ENCODE measurements around the gene EMC9. TPM values are rescaled to one million over a fixed set of nuclear protein-coding genes. Genes with fewer than 3 reads are reported as not detected.
A peak's percentile ranks its signal among the peaks of the same experiment; 100 is the strongest.

EMC9 gene
- total RNA-seq, 1 donor from 2014 or later: 14.5 TPM

- peak; percentile 76 for DNase-seq
- Histone ChIP-seq H3K27me3 (ENCODE audit: low read depth) (no peaks in the 10 kb centered on the region), H3K9me3 (replicated peaks) (no peaks in the 10 kb centered on the region), H3K27ac (replicated peaks) (peak overlapping the region; percentile 98), H3K4me1 (peaks cover 33% of the 10 kb centered on the region), H3K36me3 (no peaks in the 10 kb centered on the region), H3K4me3 (peak overlapping the region; percentile 59)
- TF ChIP-seq CTCF (IDR thresholded peaks at IDR 0.05; ENCODE audit: borderline replicate concordance): no peak
- intact Hi-C loops (cut with micrococcal nuclease): no loop called here
These were observed 10.5 kb downstream of the EMC9 start for GRCh38 chr14:24130717-24131548.

- DNase-seq: no peak
- Histone ChIP-seq H3K36me3 (no peaks in the 10 kb centered on the region), H3K9me3 (replicated peaks) (no peaks in the 10 kb centered on the region), H3K4me1 (peaks cover 30% of the 10 kb centered on the region), H3K4me3 (peak within 1 kb of the TSS; percentile 59), H3K27ac (replicated peaks) (peak within 1 kb of the TSS; percentile 98), H3K27me3 (ENCODE audit: low read depth) (no peaks in the 10 kb centered on the region)
- intact Hi-C loops (cut with micrococcal nuclease): no loop called here
- TF ChIP-seq CTCF (IDR thresholded peaks at IDR 0.05; ENCODE audit: borderline replicate concordance): no peak
These were observed 11.0 kb downstream of the EMC9 start, which contains the start of gene FITM1 for GRCh38 chr14:24130380-24130716. TSS of gene FITM1 (plus strand) at chr14:24130659. CDS start at chr14:24131564, 905 bp downstream.

GRCh38 chr14:24129410-24129998 lies 11.9 kb downstream of the EMC9 start:
- no peak for DNase-seq
- TF ChIP-seq CTCF (IDR thresholded peaks at IDR 0.05; ENCODE audit: borderline replicate concordance): no peak
- Histone ChIP-seq H3K27me3 (ENCODE audit: low read depth) (no peaks in the 10 kb centered on the region), H3K27ac (replicated peaks) (peak overlapping the region; percentile 98), H3K4me1 (peaks cover 27% of the 10 kb centered on the region), H3K36me3 (no peaks in the 10 kb centered on the region), H3K9me3 (replicated peaks) (no peaks in the 10 kb centered on the region), H3K4me3 (no peak overlapping the region)
- intact Hi-C loops (cut with micrococcal nuclease): no loop called here

GRCh38 chr14:24127673-24128072 lies 13.7 kb downstream of the EMC9 start:
- no peaks in the 10 kb centered on the region for H3K27me3 ChIP-seq (ENCODE audit: low read depth)
- TF ChIP-seq CTCF (IDR thresholded peaks at IDR 0.05; ENCODE audit: borderline replicate concordance): no peak
- peaks cover 32% of the 10 kb centered on the region for H3K4me1 ChIP-seq
- H3K4me3 ChIP-seq: no peak overlapping the region
- H3K36me3 ChIP-seq: peaks cover 18% of the 10 kb centered on the region
- no peak for DNase-seq
- intact Hi-C loops (cut with micrococcal nuclease): no loop called here
- no peaks in the 10 kb centered on the region for H3K9me3 ChIP-seq (replicated peaks)
- H3K27ac ChIP-seq (replicated peaks): no peak overlapping the region

GRCh38 chr14:24126939-24127338 lies 14.5 kb downstream of the EMC9 start:
- DNase-seq: no peak
- Histone ChIP-seq H3K27me3 (ENCODE audit: low read depth) (no peaks in the 10 kb centered on the region), H3K9me3 (replicated peaks) (no peaks in the 10 kb centered on the region), H3K4me1 (peaks cover 27% of the 10 kb centered on the region), H3K27ac (replicated peaks) (no peak overlapping the region), H3K36me3 (peaks cover 25% of the 10 kb centered on the region), H3K4me3 (no peak overlapping the region)
- TF ChIP-seq CTCF (IDR thresholded peaks at IDR 0.05; ENCODE audit: borderline replicate concordance): no peak
- intact Hi-C loops (cut with micrococcal nuclease): no loop called here
